IPS DF 19.7 (cell line): ENCODE data around the gene ADIG.

Source experiments
- DNase-seq: peaks from one replicate; pipeline ENCODE4 v3.0.0-alpha.2; 2013; ENCODE audit warnings: low read depth, low spot score

Gene ADIG

DNA sequence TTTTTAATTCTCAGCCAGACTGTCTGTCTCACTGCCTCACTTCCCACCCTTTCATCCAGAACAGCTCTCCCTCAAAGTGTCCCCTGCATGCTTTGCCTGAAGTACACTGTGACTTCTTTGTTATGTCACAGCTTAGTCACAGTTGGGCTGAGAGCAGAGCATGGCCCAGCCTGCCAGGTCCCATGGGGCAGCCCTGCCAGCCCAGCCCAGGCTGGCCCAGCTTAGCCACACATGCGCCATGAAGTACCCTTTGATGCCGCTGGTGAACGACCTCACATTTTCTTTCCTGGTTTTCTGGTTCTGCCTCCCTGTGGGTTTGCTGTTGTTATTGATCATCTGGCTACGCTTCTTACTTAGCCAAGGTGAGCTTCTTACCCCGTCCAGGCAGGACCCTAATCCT lies at the start of gene ADIG:
ADIG (plus strand) TSS at position 185 of the 400 bp plus-strand sequence; CDS start at position 239, 54 bp downstream.
- DNase-seq = no peak

DNA sequence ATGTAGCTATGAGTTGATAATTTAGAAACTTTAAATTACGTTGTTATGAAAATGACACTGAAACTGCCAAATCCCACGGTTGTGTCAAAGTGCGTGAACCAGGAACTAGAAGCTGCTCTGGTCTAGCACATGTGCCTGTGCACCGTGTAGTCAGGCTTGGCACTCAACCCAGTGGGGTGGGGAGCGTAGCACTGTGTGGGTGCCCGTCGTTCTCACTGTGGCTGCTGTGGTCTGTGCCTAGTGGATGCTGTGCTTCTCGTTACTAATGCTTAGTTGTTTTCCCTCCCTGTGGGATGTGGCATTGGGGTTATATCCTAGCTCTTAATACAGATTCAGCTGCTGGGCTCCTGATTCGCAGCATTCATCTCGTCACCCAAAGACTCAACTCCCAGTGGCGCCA lies 46.2 kb upstream of the ADIG start:
- DNase-seq = no peak

DNA sequence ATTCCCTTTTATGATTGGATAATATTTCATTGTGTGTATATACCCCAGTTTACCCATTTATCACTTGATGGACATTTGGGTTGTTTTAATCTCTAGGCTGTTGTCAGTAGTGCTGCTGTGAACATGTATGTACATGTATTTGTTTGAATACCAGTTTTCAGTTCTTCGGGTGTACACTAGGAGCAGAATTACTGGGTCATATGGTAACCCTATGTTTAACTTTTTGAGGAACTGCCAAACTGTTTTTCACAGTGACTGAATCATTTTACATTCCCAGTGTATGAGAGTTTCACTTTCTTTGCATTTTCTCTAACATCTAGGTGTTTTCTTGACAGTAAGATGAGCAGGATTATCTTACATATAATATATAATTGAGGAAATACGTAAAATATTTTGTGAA lies 44.7 kb upstream of the ADIG start:
- no peak for DNase-seq

DNA sequence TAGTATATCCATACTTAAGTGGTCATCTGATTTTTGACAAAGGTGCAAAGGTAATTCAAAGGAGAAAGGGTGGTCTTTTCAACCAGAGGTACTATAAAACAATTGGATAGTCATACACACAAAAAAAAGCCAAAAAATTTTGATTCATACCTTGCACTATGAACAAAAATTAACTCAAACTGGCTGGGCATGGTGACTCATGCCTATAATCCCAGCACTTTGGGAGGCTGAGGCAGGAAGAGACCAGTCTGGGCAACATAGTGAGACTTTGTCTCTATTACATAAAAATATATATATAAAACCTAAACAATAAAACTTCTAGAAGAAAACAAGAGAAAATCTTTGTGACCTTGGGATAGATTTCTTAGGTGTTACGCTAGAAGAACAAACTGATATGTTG lies 43.8 kb upstream of the ADIG start:
- no peak for DNase-seq

DNA sequence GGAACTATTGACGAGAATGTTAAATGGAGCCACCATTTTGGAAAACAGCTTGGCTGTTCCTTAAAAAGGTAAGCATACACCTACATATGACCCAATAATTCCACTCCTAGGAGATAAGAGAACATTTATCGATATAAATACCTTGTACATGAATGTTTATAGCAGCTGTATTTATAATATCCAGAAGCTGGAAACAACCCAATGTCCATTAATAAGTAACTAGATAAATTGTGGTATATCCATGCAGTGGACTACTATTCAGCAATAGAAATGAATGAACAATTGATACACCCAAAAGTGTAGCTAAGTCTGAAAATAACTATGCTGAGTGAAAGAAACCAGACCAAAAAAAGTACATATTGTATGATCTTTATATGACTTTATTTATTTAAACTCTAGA lies 42.2 kb upstream of the ADIG start:
- no peak for DNase-seq

DNA sequence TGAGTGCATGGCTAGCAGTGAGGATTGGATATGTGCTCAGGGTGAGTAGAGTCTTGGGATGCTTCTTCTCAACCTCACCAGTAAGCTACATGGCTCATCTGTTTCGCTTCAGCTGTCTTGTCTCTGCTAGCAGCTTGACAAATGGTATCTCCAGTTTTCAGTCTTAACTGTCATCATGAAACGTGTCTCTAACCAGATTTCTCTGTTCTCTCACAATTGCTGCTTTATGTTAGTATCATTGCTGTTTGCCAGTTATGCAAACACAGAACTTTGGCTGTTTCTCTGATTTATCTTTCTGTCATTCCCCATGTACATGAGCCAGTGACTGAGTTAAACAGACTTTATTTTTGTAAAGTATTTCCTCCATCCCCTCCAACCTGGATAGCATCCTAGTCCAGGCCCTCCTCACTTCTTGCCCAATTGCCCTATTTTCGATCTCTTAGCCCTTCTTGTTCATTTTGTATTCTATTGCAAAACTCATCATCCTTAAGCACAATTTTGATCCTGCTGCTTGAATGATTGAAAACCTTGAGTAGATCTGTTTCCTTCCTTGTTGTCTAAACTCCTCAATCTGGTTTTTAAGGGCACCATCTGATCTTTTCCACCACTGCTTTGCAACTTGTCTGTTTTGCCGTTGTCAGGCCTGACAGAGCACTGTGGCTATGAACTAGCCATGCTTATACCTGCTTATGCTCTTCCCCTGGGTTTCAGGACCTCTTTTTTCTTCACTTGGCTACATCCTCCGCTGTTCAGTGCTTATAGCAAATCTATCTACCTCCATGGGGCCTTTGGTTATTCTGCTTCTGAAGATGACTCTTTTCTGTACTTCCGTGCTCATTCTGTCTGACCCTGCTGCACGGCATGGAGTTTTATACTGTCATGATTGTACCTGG lies 37.7 kb upstream of the ADIG start:
- DNase-seq = no peak

DNA sequence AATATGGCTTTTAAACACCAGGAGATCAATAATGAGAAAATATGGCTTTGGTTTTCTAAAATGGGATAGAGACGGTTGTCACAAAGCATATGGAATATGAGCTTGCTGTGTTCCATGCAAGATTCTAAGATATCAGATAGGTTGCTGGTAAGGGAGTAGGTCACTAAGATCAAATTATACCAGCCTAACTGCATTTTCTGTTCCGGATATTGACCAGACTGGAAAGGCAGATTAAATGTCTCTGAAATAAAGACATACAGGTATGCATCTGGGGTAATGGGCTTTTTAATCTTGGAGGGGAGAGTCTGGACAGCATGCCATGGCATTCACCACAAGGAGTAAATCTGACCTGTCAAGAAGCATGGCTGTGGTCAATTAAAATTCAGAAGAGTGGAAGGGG lies 35.2 kb upstream of the ADIG start:
- DNase-seq = no peak

DNA sequence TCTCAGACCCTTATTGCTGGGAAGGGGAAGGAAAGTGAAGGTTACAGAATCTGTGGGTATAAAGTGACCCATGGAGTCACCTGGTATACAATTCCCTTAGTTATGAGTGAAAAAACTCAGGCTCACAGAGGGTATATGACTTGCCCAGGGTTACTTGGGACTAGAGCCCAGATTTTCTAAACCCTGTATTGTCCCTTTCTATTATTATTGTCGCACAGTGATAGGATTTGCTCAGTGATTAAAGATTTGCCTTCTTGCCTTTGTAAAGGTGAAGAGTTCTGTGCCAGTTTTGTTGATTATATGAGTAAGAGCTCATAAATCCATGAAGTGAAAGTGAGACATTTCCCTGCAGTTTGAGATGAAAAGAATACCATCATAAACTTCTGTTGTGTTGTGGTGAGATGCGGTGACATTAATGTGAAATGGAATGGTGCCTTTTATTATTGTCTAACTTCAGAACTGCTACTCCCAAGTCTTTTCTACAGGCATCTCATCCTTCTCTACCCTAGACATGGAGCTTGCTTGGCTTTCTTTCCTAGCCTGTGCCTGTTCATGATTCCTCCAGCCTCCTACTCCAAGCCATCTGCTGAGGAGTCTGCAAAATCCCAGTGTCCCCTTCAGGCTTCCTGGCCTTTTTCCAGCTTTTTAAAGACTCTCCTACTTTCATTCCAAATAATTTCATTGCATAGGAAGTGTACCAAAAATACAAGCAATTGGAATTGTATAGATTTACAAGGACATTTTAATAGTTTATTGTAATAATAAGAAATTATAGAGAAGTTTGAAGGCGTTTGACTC lies 33.5 kb upstream of the ADIG start:
- no peak for DNase-seq

DNA sequence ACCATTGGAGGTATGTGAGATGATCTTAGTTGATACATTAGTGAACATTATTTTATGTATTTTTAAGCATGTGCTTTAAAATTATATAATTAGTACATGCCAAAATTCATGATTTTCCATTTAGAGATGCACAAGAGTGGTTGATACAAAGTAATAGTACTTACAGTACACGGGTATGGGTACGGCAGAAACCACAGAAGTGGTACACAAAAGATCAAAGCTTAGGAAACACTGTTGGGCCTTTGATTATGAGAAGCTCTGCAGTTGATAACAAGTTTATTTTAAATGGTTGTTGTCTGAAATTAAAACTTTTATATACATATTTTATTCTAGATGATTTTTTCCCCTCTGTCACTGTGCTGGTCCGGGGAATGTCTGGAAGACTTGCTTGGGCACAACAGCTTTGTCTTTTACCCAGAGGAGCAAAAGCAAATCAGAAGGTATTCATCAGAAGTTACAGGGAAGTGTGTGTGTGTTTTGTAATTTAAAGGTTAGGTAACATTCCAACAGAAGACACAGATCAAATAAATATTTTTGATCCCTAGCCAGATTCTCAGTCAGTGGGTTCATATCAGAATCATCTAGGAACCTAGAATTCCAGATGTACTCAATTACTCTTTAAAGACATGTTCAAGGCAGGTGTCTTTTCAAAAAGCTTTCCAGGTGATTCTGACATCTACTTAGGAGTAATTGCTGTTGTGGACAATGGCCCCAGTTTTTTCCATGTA lies 32.5 kb upstream of the ADIG start:
- DNase-seq = no peak

DNA sequence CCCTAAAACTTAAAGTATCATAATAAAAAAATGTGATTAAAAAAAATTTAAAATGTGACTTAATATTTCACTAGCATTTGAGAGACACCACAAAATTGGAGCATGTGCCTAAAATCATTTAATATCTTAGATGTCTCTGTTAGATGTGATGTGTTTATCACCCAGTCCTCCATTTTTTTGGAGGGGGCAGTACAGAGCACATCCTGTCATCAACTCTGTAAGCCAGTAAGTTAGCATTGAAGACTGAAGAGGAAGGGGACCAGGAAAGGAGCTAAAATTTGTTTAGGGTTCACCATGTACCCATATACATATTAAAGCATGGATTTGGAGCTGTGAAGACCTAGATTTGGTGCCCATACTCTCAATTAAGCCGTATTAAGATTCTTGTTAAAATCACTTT lies 30.7 kb upstream of the ADIG start:
- no peak for DNase-seq

DNA sequence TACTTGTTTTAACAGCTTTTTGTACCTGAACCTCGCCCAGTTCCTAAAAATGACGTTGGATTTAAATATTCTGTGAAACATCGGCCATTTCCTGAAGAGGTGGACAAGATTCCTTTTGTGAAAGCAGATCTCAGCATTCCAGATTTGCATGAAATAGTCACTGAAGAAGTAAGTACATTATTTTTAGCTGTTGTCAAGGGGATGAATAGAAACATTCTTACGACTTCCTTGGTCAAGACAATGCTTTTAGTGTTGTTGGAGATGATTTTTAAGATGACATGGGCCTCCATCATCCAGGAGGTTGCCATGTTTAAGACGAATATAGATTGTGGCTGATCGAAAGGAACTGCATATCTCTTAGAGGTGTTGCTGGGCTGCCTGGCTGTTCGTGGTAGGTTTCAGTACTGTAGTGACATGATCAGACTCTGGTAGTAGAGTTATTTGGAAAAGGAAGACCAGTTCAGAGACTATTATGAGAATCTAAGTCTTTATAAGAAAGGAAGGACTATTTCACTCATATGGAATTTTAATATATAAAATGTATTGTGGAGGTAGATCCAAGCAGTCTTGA lies 29.9 kb upstream of the ADIG start:
- DNase-seq = no peak

DNA sequence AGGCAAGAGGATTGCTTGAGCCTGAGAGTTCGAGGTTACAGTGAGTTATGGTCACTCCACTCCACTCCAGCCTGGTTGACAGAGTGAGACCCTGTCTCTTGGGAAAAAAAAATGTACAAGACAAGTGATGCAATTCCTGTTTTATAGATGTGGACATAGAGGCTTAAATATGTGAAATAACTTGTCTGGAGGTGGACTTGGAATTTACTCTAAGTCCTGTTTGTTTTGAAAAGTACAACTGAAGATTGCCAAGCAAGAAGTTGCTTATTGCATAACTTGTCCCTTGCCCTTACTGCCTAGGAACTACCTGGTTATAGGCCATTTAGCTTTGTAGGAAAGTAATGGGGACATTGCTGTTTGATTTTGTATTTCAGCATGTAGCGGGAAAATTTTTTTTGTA lies 26.0 kb upstream of the ADIG start:
- no peak for DNase-seq

DNA sequence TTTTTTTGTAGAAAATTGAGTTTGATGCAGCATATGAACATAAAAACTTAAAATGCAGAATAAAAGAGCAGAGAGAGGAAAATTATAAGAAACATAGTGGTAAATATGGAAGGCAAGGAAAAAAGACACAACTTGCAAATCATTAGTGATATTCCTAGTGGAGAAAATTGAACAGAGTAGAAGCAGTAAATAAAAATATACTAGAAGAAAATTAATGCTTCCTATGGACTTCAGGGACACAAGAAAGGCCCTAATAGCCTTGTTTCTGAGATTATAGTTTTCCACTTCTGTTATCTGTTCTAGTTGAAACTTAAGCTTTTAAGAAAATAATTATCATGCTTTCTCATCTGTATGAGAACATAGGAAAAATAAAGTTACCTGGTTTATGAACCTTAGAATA lies 25.6 kb upstream of the ADIG start:
- no peak for DNase-seq

DNA sequence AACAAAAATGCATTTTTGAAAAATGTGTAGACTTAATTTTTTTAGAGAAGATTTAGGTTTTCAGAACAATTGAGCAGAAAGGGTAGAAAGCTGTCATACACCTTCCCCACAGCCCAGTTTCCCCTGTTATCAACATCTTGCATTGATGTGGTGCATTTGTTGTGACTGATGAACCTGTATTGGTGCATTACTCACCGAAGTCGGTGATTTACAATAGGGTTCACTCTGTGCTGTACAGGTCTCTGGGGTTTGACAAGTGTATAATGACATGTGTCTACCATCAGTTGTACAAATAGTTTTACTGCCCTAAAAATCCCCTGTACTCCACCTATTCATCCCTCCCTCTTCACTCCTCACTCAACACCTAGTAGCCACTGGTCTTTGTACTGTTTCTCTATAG lies 23.8 kb upstream of the ADIG start:
- DNase-seq = no peak

DNA sequence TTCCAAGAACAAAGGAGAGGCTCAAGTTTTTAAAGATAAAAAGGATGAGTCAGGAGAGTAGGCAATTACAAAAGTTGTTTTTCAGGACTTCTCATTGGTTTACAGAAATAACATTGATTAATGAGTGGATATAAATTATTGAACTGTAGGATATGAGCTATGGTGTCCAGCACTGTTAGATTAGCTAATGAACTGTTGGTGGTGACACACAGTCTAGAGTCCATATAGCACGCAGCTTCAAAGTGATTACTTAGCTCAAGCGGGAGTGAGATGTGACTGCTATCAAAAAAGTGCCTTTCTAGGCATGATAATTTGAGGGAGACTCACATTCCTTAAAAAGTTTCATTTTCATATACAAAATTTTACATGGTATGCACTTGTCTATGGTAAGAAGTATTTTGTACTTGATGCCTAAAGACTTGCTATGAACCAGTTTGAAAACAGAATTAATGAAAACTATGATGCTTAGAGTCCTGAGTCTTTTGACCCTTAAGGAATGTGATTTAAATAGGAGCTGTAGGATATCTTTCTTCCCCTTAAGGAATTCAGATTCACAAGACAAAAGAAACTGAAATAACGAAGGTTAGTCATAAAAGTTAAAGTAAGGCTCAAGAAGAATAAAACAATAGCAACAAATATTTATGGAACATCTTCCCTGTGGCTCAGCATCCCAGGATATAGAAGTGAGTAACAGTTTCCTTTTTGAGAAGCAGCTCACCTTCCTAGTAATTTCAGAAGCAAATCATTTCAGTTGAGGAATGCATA lies 22.2 kb upstream of the ADIG start:
- no peak for DNase-seq

DNA sequence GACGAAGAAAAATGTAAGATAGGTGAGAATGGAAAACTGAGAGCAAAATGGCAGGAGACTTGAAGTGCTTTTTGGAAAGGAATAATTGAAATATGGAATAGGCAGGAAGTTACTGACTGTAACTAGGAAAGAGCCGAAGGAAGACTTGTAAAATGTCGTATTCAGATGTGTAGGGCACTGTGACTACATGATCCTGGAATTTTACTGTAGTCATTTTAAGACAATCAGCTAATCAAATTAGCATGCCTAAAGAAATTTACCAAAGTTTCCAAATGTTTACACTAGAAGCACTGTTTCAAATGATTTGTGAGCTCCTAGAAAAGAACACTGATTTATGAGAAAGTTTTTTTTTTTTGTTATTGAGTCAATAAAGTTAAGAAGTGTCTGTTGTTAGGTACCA lies 21.2 kb upstream of the ADIG start:
- DNase-seq = no peak

DNA sequence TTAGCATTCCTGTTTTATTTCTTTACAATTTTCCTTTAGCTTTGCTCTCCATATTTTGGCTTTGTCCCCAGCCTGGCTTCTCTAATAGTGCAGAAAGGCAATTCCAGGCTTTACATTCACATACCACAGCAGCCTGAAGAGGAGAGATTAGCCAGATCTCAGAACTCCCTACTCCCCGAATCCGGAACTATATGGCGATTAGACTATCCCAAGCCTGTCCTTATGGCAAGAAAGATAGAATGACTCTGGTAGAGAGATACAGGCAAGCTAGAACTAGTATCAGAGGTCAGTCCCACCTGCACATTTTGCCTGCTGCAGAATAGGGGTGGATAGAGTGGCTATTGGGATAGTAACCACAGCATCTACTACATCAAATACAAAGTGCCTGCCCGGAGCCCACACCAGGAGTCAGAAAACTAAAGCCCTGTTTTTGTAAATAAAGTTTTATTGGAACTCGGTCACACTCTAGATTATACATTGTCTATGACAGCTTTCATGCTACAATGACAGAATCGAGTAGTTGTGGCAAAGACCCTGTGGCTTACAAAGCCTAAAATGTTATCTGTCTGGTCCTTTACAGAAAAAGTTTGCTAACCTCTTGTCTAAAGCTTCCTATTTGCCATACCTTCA lies 17.1 kb upstream of the ADIG start:
- DNase-seq = no peak

DNA sequence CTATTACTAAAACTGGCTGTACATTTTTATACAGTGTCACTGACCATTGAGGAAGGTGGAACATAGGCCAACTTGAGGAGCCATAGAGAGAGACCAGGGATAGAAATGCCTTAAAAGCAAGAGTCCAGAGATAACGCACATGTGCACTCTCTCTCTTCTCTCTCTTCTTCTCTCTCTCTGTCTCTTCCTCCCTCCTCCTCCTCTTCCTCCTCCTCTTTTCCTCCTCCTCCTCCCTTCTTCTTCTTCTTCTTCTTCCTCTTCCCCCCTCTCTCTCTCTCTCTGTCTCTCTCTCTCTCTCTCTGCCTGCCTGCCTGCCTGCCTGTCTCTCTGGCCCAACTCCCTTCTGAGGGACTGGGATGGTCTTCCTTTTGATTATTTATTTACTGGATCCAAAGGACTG lies 16.3 kb upstream of the ADIG start:
- DNase-seq = no peak

DNA sequence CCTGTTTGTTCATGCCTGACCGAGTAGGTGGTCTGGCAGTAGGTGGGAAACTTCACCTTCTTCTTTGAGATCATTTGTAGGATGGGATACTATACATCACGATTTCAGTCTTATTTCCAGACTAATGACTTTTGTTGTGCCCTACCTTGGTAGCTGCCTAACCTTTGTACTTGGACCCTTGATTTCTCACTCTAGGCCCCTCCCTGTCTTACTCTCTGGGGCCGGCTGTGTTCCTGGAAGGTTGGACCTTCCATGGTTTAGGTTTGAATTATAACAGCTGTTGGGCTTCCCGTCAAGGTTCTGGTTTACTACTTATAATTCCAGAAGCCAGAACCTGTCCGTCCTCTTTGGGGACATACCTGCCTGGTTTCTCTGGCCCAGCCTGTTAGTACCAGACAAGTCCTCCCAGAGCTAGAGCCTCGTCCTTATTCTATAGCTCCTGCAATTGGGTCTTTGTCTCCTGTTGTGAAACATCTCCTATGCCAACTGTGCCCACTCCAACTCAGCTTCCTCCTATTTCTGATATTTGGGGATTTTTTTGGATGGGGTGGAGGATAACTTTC lies 14.9 kb upstream of the ADIG start:
- no peak for DNase-seq

DNA sequence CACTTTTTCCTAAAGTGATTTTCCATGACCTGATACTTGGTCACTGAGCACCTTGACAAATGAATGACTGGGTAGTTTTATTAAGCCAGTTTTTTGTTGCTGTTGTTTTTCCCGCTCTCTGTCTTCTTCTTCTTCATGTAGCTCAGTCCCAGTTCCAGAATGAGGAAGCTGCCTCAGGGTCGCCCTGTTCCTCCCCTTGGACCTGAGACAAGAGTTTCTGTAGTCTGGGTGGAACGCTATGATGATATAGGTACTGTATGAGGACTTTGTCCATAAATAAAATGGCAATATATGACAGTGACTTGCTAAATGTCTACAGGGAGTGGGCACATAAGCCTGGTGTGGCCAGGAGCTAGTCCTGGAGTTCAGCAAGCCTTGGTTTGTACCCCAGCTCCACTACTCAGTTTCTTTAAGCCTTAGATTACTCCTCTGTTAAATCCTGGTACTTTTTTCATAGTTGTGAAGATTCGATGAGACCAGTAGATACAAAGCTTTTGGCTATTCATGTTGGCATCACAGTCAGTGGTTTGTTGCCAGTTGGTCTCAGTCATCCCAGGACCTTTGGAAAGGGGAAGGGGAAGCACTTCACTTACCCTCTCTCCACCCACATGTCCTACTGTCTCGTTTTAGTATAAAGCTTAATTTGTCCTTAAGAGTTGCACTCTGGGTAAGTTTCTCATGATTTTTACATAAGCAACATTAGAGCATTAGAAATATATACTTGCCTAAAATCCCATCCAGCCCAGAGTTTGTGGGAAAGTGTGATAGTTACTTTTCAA lies 11.1 kb upstream of the ADIG start:
- no peak for DNase-seq
